Esophagus muscularis mucosa (tissue), 3 donors: ENCODE results near the gene CDH6.

Experiments
- CTCF ChIP-seq, 3 experiments: fragments of 200-600 bp in 2 of 3; fragments of 450-650 bp in 1 of 3; sonication (generic) in 2 of 3; IDR thresholded peaks; one replicate each; pipeline ENCODE4 v1.5.1; 2017 to 2019; ENCODE audit warnings: antibody characterized with exemption in 3 of 3, mild to moderate bottlenecking in 2 of 3, moderate library complexity in 1 of 3
- POLR2AphosphoS5 ChIP-seq, 2 donors: sonication (generic); formaldehyde crosslinking; IDR thresholded peaks; one replicate each; pipeline ENCODE4 v1.6.1; 2017; ENCODE audit warnings: antibody characterized with exemption in 2 of 2

- TF ChIP-seq POLR2AphosphoS5 (IDR thresholded peaks at IDR 0.05) (no peak), CTCF (IDR thresholded peaks at IDR 0.05) (no peak)
These were observed 97.9 kb downstream of the CDH6 start for GRCh38 chr5:31291323-31291854.
